Cardiac septum (tissue), 1 donor: Measurements from ENCODE around the gene GABBR1. TPM values are rescaled to one million over a fixed set of nuclear protein-coding genes. Genes with fewer than 3 reads are reported as not detected.
A peak's percentile ranks its signal among the peaks of the same experiment; 100 is the strongest.
"Not testable (repeated sequence)": the region's sequence is repeated elsewhere in the genome, so short reads cannot be mapped to it uniquely, and the experiment has no call there.

ENCODE experiments used
- DNase-seq: peaks from one replicate; pipeline ENCODE4 v3.0.0-alpha.2; 2020; ENCODE audit warnings: low spot score
- intact Hi-C: fragments of 100-400 bp; cut with DNase I; formaldehyde crosslinking; loops from one replicate; pipeline ENCODE4 v1.14.0; 2022
- long read RNA-seq: library from polyadenylated mRNA; unstranded; transcript quantifications from one replicate; pipeline ENCODE4 v2.0.0, GENCODE V29; 2021
- total RNA-seq: library from RNA; stranded (reverse); fragmentation: NEBNext Ultra II Directional; extraction: Animal tissue kit (Norgen Biotek cat#: 25700); gene quantifications from one replicate; pipeline ENCODE4 v1.2.1, GENCODE V29; 2021
- donor health status: DM: no; HTN: no; CAD: no.

Gene GABBR1
- total RNA-seq = 29.5 TPM
- long read RNA-seq, partial matches to known transcripts = 7 of 15 reads
- long read RNA-seq, other reads (novel, unspliced or antisense) = 8 of 15 reads

- peak; percentile 92 for DNase-seq
- intact Hi-C loops = no loop called here
Observed at GRCh38 chr6:29632789-29633533, at the start of gene GABBR1. TSS of gene GABBR1 (minus strand) at chr6:29633183. CDS start at chr6:29632385, 798 bp downstream.

- no peak for DNase-seq
- intact Hi-C loops = no loop called here
Observed at GRCh38 chr6:29681811-29682210, 48.8 kb upstream of the GABBR1 start.

GRCh38 chr6:29680904-29681303 is 47.9 kb upstream of the GABBR1 start, which contains the start of gene ZFP57:
TSS of gene ZFP57 (minus strand) at chr6:29681152. CDS start at chr6:29677003, 4,149 bp downstream.
- no peak for DNase-seq
- intact Hi-C loops = no loop called here

DNA sequence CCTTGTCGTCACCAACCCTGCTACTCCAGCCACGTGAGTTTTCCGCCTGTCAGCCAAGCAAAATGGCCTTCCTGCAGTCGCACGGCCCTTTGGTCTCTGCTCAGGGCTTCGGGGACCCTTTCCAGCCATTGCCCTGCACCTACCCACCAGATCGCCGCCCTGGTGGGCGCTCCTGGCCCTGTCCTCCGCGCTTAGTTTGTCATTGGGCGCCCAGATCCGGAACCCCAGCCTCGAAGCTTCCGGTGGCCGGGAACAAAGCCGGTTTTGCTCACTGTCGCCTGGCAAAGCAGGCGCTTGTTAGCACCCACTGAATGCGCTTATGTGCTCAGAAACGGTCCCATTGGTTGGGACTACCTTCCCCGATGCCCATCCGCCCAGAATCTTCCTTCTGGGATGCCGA is 47.4 kb upstream of the GABBR1 start:
- intact Hi-C loops = no loop called here
- no peak for DNase-seq

DNA sequence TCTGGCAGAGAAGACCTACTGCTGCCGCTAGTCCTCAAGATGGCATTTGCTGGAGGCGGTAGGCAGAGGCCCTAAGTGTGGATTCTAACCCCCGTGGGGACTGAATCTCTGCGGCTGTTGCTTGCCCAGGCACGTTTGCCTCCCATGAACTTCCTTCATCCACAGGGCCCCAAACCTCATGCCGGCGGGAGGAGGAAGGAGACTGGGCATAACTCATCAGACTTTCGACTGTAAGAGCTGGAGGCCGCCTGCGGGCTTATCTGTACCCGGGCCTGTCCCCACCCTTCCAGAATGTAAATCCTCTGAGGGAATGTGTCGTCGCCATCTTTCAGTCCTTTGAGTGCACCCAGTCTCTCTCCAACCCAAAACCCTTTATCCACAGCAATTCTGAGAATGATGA is 47.0 kb upstream of the GABBR1 start:
- intact Hi-C loops = no loop called here
- DNase-seq = no peak

DNA sequence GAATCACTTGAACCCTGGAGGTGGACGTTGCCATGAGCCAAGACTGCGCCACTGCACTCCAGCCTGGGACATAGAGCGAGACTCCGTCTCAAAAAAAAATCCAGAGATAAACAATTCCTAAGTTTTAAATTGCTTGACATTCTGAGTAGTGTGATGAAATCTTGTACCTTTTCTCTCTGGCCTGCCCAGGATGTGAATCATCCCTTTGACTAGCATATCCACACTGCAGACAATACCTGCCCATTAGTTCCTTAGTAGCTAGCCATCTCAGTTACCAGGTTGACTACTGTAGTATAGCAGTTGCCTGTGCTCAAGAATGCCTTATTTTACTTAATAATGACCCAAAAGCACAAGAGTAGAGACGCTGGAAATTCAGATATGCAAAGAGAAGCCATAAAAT is 45.1 kb upstream of the GABBR1 start:
- intact Hi-C loops = no loop called here
- no peak for DNase-seq

- DNase-seq = no peak
- intact Hi-C loops = no loop called here
Observed at GRCh38 chr6:29676981-29677601, 44.1 kb upstream of the GABBR1 start.

- intact Hi-C loops = no loop called here
- no peak for DNase-seq
Observed at GRCh38 chr6:29675561-29675960, 42.6 kb upstream of the GABBR1 start.

DNA sequence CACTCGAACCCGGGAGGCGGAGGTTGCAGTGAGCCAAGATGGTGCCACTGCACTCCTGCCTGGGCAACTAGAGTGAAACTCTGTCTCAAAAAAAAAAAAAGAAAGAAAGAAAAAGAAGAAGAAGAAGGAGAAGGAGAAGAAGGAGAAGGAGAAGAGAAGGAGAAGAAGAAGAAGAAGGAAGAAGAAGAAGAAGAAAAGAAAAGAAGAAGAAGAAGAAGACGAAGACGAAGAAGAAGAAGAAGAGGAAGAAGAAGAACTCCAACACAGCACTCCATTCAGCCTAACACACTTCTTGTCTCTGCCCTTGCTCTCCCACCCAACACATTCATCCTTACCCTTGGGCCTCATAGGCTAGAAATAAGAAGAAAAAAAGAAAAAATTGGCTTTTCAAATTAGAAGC is 41.0 kb upstream of the GABBR1 start:
- no peak for DNase-seq
- intact Hi-C loops = no loop called here

GRCh38 chr6:29673161-29673560 is 40.2 kb upstream of the GABBR1 start:
- DNase-seq = no peak
- intact Hi-C loops = no loop called here

DNA sequence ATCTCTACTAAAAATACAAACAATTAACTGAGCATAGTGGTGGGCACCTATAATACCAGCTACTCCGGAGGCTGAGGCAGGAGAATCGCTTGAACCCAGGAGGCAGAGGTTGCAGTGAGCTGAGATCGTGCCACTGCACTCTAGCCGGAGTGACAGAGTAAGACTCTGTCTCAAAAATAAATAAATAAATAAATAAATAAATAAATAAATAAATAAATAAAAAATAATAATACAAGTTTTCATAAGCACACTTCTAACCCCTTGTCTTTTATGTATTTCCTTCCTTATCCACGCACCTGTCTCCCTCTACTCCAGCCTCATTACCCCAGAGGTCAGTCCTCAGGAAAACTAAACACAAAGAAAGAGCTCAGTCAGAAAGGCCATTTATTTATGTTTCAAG is 39.1 kb upstream of the GABBR1 start:
- DNase-seq, intact Hi-C loops: not testable (repeated sequence)

- intact Hi-C loops = no loop called here
Observed at GRCh38 chr6:29671026-29671425, 38.0 kb upstream of the GABBR1 start.

GRCh38 chr6:29667158-29667557 is 34.2 kb upstream of the GABBR1 start:
- DNase-seq = no peak
- intact Hi-C loops = no loop called here

More at GRCh38 chr6:29671026-29671425, 38.0 kb upstream of the GABBR1 start:
- no peak for DNase-seq

GRCh38 chr6:29666826-29667130 is 33.8 kb upstream of the GABBR1 start:
- DNase-seq = no peak
- intact Hi-C loops = no loop called here

DNA sequence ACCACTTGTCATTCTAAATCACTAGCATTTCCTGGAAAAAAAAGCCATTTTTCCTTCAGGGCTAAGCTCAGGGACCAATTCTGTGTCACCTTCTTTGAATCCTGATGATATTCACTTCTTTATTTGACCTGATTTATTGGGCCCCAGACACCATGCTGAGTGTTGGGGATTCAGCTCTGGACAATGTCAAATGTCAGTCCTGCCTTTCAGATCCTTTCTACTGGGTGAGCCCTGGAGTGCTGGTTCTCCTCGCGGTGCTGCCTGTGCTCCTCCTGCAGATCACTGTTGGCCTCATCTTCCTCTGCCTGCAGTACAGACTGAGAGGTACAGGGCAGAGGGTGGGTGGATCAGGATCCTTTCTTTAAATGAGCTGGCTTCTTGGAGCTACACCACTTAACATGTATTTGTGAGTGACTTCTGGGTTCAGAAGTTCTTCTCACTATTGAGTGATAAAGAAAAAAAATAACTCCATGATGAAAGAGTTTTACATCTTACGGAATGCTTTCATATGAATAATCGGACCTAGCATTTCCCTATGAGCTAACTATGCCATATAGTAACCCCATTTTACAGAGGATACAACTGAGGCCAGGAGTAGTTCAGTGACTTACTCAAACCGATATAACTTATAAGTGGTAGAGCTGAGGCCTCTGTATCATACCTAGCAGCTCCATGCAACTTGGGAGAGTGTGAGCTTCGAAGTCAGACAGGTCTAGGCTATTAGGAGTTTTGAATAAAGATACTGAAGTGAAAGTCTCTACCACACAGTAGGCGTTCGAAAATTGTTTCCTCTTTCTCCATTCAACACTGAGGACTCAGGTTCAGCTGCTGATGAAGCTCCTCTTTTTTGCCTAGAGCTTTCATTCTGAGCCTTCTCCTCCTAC is 33.2 kb upstream of the GABBR1 start:
- DNase-seq = no peak
- intact Hi-C loops = no loop called here

GRCh38 chr6:29663300-29664042 is 30.5 kb upstream of the GABBR1 start:
- intact Hi-C loops = no loop called here
- no peak for DNase-seq

- intact Hi-C loops, DNase-seq: not testable (repeated sequence)
Observed at GRCh38 chr6:29661502-29662141, 28.6 kb upstream of the GABBR1 start.

DNA sequence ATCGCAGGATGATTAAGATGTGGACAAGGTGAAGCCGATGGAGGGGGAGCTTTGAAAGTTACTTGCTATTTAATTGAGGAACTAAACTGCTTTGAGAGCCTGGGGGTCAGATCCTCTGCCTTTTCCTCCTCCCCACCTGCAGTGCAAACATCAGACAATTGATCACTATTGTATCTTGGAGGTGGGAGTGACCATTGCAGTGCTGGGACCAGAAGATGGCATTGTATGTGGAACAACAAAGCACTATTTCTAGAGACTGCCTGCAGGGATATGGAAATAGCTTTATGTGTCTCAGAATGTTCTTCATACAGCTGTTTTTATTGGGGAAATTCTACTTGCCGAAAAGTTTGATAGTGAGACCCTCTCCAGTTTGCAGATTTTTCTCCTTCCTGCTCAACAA is 28.1 kb upstream of the GABBR1 start:
- no peak for DNase-seq
- intact Hi-C loops = no loop called here

DNA sequence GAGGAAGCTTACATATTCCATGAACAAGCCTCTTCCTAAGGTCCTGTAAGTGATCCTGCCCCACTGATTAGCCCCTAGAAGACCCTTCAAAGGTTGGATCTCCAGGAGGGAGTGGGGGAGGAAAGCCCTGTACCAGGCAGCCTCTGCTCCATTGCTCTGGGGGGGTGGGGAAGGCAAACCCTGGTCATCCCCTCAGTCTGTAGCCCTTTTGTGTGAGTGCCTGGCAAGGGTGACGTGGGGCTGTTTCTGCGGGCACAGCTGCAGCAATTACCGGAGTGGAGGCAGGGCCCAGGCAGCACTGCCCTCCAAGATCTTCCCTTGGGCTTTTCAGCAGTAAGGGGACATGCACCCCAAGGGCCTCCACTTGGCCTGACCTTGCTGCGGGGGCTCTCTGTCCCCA is 23.8 kb upstream of the GABBR1 start, which contains the start of gene MOG:
MOG (plus strand) TSS at position 295 of the 400 bp plus-strand sequence. CDS start 118 bp downstream, outside the sequence.
- no peak for DNase-seq
- intact Hi-C loops = no loop called here
